Measurements from ENCODE around the gene ITPKC. TPM values are rescaled to one million over a fixed set of nuclear protein-coding genes. Genes with fewer than 3 reads are reported as not detected.

The ITPKC gene
- total and polyA plus RNA-seq, 2 of the 13 experiments (the other 11 are each of a cell fraction or from before 2014, with no cell fraction given) = 6.9 to 11.2 TPM

DNA sequence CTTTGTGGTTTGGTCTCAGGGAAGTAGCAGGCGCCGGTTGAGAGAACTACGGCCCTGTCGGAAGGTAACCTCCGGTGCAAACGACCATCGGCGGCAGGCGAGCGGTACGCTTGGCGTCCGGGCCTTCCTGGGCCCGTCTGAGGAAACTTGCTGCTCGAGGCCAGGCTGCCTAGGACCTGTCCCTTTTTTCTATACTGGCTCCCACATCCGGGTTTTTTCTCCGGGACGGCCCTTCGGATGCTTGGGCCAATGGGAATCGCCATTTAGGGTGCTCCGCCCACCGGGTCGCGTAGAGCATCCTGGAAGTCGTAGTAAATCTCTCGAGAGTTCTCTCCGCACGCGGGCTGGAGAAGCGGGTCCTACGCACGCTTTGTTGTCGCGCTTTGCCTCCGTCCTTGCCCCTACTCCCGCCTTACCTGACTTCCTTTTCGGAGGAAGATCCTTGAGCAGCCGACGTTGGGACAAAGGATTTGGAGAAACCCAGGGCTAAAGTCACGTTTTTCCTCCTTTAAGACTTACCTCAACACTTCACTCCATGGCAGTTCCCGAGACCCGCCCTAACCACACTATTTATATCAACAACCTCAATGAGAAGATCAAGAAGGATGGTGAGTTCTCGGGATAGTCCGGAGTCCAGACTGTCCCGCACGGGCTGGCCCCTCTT lies 34.1 kb downstream of the ITPKC start, which contains the start of gene SNRPA (continued):
- TF ChIP-seq ZNF30 (CRISPR knock-in tag; IDR thresholded peaks at IDR 0.05) (no peak), TEAD2 (CRISPR knock-in tag; IDR thresholded peaks at IDR 0.05) (no peak), TBP (CRISPR knock-in tag; IDR thresholded peaks at IDR 0.05) (no peak), KDM4B (CRISPR knock-in tag; IDR thresholded peaks at IDR 0.05) (no peak), ZNF34 (CRISPR knock-in tag; IDR thresholded peaks at IDR 0.05; ENCODE audit: borderline replicate concordance) (no peak), NONO (IDR thresholded peaks at IDR 0.05) (no peak), NONO (CRISPR knock-in tag; conservative IDR thresholded peaks at IDR 0.05) (no peak), SP5 (CRISPR knock-in tag; IDR thresholded peaks at IDR 0.05; ENCODE audit: borderline replicate concordance, low read depth) (peak; percentile 23; the same call in 1 of the 2 replicates), ZFP36 (IDR thresholded peaks at IDR 0.05; ENCODE audit: borderline replicate concordance, low read depth, low read length, partially characterized antibody) (no peak), ARNT (IDR thresholded peaks at IDR 0.05) (no peak), EZH2 (conservative IDR thresholded peaks at IDR 0.05; ENCODE audit: low read depth, low read length) (no peak), ZNF773 (CRISPR knock-in tag; IDR thresholded peaks at IDR 0.05; ENCODE audit: borderline replicate concordance) (peak; percentile 79; the same call in 1 of the 2 replicates), ZNF101 (CRISPR knock-in tag; IDR thresholded peaks at IDR 0.05; ENCODE audit: borderline replicate concordance, low read depth) (no peak), RXRB (CRISPR knock-in tag; IDR thresholded peaks at IDR 0.05; ENCODE audit: borderline replicate concordance) (0 out of 2 replicates have a peak, but pooled peaks have one; percentile 21), NFIB (CRISPR knock-in tag; IDR thresholded peaks at IDR 0.05; ENCODE audit: borderline replicate concordance) (no peak), NR2F1 (CRISPR knock-in tag; IDR thresholded peaks at IDR 0.05) (no peak)
- TF ChIP-seq, protein P1, sequence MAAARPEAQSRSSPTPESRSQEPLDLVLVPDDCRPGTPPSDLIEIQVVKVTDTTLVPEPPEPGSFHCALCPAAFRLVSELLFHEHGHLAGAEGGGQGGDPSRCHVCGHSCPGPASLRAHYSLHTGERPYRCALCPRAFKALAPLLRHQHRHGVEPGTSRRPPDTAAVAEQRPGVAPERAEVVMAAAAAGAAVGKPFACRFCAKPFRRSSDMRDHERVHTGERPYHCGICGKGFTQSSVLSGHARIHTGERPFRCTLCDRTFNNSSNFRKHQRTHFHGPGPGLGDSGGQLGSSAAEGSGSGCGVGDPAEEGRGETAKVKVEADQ (CRISPR knock-in tag; IDR thresholded peaks at IDR 0.05; ENCODE audit: borderline replicate concordance) = no peak
- TF ChIP-seq, protein P2, sequence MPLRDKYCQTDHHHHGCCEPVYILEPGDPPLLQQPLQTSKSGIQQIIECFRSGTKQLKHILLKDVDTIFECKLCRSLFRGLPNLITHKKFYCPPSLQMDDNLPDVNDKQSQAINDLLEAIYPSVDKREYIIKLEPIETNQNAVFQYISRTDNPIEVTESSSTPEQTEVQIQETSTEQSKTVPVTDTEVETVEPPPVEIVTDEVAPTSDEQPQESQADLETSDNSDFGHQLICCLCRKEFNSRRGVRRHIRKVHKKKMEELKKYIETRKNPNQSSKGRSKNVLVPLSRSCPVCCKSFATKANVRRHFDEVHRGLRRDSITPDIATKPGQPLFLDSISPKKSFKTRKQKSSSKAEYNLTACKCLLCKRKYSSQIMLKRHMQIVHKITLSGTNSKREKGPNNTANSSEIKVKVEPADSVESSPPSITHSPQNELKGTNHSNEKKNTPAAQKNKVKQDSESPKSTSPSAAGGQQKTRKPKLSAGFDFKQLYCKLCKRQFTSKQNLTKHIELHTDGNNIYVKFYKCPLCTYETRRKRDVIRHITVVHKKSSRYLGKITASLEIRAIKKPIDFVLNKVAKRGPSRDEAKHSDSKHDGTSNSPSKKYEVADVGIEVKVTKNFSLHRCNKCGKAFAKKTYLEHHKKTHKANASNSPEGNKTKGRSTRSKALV (CRISPR knock-in tag; IDR thresholded peaks at IDR 0.05) = peak; percentile 58; the same call in 1 of the 2 replicates
- TF ChIP-seq, protein P3, sequence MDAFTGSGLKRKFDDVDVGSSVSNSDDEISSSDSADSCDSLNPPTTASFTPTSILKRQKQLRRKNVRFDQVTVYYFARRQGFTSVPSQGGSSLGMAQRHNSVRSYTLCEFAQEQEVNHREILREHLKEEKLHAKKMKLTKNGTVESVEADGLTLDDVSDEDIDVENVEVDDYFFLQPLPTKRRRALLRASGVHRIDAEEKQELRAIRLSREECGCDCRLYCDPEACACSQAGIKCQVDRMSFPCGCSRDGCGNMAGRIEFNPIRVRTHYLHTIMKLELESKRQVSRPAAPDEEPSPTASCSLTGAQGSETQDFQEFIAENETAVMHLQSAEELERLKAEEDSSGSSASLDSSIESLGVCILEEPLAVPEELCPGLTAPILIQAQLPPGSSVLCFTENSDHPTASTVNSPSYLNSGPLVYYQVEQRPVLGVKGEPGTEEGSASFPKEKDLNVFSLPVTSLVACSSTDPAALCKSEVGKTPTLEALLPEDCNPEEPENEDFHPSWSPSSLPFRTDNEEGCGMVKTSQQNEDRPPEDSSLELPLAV (CRISPR knock-in tag; conservative IDR thresholded peaks at IDR 0.05; ENCODE audit: low read depth) = no peak
- TF ChIP-seq, protein P4, sequence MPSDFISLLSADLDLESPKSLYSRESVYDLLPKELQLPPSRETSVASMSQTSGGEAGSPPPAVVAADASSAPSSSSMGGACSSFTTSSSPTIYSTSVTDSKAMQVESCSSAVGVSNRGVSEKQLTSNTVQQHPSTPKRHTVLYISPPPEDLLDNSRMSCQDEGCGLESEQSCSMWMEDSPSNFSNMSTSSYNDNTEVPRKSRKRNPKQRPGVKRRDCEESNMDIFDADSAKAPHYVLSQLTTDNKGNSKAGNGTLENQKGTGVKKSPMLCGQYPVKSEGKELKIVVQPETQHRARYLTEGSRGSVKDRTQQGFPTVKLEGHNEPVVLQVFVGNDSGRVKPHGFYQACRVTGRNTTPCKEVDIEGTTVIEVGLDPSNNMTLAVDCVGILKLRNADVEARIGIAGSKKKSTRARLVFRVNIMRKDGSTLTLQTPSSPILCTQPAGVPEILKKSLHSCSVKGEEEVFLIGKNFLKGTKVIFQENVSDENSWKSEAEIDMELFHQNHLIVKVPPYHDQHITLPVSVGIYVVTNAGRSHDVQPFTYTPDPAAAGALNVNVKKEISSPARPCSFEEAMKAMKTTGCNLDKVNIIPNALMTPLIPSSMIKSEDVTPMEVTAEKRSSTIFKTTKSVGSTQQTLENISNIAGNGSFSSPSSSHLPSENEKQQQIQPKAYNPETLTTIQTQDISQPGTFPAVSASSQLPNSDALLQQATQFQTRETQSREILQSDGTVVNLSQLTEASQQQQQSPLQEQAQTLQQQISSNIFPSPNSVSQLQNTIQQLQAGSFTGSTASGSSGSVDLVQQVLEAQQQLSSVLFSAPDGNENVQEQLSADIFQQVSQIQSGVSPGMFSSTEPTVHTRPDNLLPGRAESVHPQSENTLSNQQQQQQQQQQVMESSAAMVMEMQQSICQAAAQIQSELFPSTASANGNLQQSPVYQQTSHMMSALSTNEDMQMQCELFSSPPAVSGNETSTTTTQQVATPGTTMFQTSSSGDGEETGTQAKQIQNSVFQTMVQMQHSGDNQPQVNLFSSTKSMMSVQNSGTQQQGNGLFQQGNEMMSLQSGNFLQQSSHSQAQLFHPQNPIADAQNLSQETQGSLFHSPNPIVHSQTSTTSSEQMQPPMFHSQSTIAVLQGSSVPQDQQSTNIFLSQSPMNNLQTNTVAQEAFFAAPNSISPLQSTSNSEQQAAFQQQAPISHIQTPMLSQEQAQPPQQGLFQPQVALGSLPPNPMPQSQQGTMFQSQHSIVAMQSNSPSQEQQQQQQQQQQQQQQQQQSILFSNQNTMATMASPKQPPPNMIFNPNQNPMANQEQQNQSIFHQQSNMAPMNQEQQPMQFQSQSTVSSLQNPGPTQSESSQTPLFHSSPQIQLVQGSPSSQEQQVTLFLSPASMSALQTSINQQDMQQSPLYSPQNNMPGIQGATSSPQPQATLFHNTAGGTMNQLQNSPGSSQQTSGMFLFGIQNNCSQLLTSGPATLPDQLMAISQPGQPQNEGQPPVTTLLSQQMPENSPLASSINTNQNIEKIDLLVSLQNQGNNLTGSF (CRISPR knock-in tag; IDR thresholded peaks at IDR 0.05) = no peak

Data from HepG2 (cell line).